Spleen (tissue), 7 donors: ENCODE data around the gene CD68.

Experiments used
- CTCF ChIP-seq, 11 experiments: fragments of 200-600 bp in 7 of 11; fragments of 450-650 bp in 4 of 11; sonication (generic) in 4 of 11; IDR thresholded peaks in 8 of 11; conservative IDR thresholded peaks in 3 of 11; 1 replicate in 7 of 11; 2 replicates in 4 of 11; pipeline versions ENCODE4 v1.4.0 to v1.8.0; 2016 to 2021; ENCODE audit warnings: antibody characterized with exemption in 11 of 11, inconsistent platforms in 4 of 11, mild to moderate bottlenecking in 1 of 11
- POLR2A ChIP-seq, 3 donors: fragments of 450-650 bp; IDR thresholded peaks; one replicate each; pipeline ENCODE4 v1.5.1; 2017; ENCODE audit warnings: antibody characterized with exemption in 3 of 3, mild to moderate bottlenecking in 1 of 3
- POLR2AphosphoS5 ChIP-seq, 3 donors: sonication (generic); formaldehyde crosslinking; IDR thresholded peaks; one replicate each; pipeline ENCODE4 v1.5.1; 2017; ENCODE audit warnings: antibody characterized with exemption in 3 of 3
- donor health status: DM: no; HTN: no; CAD: no; lungs with moderate emphysema.
- donor health status: DM: no; HTN: no; CAD: no.
- donor health status: DM: no; HTN: no; CAD: no.

GRCh38 chr17:7577327-7578199, 1.9 kb upstream of the CD68 start:
- no peak for TF ChIP-seq CTCF (IDR thresholded peaks at IDR 0.05 in 8 of 11, conservative IDR thresholded peaks at IDR 0.05 in 3 of 11)
- TF ChIP-seq POLR2AphosphoS5 (IDR thresholded peaks at IDR 0.05): peak in 2 of 3 donors; percentile 35 to 47
- TF ChIP-seq POLR2A (IDR thresholded peaks at IDR 0.05): no peak
